GM18870 (cell line): ENCODE measurements around the gene TLK2.
"Not testable (repeated sequence)": the region's sequence is repeated elsewhere in the genome, so short reads cannot be mapped to it uniquely, and the experiment has no call there.

ENCODE experiments used
- ATAC-seq: cut with Tn5 transposase; IDR thresholded peaks from one replicate; pipeline ENCODE4 v1.9.1; 2021; ENCODE audit warnings: moderate library complexity; ENCODE audit not compliant: unreplicated experiment

The TLK2 gene

DNA sequence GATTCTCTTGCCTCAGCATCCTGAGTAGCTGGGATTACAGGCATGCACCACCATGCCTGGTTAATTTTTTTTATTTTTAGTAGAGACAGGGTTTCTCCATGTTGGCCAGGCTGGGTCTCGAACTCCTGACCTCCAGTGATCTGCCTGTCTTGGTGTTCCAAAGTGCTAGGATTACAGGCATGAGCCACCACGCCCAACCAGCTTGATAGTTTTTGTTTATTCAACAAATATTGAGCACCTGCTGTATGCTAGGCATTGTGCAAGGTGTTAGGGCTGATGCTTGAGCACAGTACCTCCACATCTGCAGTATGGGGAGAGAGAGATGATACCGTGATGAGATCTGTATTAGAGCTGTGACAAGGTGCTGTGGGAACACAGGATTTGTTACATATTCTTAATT is 3.9 kb downstream of the TLK2 start:
- ATAC-seq = not testable (repeated sequence)

DNA sequence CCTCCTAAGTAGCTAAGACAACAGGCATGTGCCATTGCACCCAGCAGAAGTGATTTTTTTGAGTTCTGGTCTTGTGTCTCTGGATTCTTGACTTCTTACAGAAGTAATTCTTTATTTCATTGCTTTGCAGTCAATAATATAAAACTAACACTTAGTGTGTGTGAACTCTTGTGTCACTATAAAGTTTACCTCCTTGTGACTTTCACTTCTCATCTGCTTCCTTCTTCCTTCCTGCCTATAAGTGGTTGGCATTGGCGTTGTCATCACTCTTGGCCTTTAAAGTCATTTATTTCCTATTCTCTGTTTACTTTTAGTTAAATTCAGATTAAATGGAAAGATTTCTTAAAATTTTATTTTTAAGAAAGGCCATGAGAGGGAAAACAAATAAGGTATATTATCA is 12.4 kb downstream of the TLK2 start:
- not testable (repeated sequence) for ATAC-seq

DNA sequence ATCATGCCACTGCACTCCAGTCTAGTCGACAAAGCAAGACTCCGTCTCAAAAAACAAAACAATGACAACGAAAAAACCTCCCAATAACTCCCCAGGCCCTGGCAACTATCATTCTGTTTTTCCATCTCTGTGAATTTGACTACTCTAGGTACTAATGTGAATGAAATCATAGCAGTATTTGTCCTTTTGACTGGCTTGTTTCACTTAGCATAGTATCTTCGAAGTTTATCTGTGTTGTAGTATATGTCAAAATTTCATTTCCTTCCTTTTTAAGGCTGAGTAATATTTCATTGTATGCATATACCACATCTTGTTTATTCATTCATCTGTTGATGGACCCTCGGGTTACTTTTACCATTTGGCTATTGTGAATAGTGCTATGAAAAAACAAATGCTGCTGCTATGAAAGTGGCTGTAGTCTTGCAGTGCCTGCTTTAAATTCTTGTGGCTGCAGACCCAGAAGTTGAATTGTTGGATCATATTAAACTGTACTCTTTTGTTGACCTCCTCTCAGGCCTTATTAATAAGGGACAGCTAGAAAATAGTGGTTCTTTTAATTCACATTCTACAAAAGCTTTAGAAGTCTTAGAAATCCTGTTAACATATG is 14.5 kb downstream of the TLK2 start:
- not testable (repeated sequence) for ATAC-seq

DNA sequence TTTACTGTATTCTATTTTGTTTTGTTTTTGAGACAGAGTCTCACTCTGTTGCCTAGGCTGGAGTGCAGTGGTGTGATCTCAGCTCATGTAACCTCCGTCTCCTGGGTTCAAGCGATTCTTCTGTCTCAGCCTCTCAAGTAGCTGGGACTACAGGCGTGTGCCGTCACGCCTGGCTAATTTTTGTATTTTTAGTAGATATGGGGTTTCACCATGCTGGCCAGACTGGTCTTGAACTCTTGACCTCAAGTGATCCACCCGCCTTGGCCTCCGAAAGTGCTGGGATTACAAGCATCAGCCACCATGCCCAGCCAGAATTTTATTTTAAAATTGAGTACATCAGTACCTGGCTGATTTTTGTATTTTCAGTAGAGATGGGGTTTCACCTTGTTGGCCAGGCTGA is 15.4 kb downstream of the TLK2 start:
- not testable (repeated sequence) for ATAC-seq

DNA sequence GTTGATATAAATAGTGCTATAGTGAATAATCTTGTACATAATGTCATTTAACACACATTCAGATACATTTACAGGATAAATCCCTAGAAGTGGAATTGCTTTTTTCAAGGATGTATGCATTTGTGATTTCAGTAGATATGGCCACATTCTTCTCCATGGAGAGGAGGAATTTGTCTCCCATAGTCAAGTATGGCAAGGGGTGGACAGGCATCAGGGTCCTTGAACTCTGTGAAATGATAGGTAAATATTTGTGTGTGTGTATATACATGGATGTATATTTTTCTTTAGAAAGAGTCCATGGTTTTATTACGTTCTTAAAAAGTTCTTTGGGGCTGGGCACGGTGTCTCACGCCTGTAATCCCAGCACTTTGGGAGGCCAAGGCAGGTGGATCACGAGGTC is 17.7 kb downstream of the TLK2 start:
- ATAC-seq = not testable (repeated sequence)

DNA sequence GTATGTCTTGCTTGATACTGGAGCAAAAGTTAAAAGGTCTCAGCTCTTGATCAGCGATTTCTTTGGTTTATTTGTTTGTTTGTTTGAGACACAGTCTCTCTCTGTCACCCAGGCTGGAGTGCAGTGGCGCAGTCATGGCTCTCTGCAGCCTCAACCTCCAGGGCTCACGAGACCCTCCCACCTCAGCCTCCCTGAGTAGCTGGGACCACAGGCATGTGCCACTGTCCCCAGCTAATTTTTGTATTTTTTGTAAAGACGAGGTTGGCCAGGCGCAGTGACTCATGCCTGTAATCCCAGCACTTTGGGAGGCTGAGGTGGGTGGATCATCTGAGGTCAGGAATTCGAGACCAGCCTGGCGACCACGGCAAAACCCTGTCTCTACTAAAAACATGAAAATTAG is 20.2 kb downstream of the TLK2 start:
- not testable (repeated sequence) for ATAC-seq

DNA sequence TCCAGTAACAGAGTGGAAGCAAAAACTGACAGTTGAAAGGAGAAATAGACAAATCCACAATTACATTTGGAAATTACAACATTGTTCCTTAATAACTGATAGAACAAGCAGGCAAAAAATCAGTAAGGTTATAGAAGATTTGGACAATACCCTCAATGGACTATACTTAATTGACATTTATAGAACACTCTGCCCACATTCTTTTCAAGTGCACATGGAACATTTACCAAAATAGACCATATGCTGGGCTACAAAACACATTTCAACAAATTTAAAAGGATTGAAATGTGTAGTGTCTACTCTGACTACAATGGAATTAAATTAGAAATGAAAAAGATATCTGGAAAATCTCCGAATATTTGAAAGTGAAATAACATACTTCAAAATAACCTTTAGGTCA is 21.8 kb downstream of the TLK2 start:
- ATAC-seq = not testable (repeated sequence)

DNA sequence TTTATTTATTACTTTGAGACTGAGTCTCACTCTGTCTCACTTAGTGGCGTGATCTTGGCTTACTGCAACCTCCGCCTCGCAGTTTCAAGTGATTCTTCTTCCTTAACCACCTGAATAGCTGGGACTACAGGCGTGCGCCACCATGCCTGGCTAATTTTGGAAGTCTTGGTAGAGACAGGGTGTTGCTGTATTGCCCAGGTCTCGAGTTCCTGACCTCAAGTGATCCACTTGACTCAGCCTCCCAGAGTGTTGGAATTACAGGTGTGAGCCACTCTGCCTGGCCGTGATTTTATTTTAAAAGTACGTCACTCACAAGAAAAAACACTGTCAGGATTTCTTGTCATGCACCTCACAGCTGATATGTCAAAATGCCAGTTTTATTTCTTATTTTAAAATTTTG is 26.2 kb downstream of the TLK2 start:
- ATAC-seq = not testable (repeated sequence)

DNA sequence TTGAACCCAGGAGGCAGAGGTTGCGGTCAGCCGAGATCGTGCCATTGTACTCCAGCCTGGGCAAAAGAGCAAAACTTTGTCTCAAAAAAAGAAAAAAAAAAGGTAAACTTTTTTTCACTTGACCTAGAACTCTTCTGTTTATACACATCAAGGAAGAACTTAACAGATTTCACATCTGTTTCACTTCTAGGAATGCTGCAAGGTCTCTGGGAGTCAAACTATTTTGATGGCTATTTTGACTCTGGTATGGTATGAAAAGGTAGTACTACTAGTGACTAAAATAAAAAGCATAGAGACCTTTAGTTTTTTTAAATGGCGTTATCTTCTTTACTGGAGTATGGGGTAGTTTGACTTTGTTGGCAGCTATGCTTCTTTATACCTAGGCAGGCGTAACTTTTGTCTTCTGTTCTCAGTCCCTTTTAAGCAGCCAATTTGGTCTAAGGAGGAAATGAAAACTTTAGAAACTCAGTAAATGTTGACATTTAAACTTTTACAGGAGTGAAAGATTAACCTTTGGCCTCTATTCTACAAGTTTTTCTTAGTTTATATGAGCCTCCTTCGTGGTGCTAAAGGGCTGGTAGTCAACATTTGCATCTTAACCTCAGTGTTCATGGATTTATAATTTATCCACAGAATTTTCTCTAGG is 28.7 kb downstream of the TLK2 start:
- ATAC-seq = peak; percentile 53

DNA sequence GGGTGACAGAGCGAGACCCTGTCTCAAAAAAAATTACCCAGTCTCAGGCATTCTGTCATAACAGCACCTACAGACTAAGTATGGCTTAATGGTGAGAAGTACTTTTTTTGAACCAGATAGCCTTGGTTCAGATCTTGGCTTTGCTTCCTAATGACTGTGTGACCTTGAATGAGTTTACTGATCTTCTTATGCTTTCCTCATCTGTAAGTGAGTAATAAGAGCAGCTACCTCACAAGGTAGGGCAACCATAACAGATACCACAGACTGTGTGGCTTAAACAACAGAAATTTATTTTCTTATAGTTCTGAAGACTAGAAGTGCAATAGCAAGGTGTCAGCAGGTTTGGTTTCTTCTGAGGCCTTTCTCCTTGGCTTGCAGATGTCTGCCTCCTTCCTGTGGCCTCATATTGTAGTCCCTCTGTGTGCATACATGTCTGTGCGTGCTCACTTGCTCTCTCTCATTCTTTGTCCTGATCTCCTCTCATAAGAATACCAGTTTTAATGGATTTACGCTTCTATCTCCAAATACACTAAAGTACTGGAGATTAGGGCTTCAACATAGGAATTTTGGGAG is 31.7 kb downstream of the TLK2 start:
- not testable (repeated sequence) for ATAC-seq

DNA sequence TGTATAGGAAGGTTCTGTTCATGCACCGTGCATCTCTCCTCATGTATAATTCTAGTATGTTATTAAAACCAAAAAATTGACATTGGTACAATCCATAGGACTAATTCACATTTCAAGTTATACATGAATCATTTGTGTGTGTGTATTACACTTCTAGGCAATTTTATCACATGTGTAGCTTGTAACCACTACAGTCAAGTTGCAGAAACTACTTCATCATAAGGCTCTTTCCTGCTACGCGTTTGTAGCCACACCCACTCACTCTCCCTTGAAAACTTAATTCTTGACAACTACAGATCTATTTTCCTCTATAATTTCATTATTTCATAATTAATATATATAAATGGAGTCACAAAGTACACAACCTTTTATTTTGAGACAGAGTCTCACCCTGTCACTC is 32.4 kb downstream of the TLK2 start:
- ATAC-seq = not testable (repeated sequence)

DNA sequence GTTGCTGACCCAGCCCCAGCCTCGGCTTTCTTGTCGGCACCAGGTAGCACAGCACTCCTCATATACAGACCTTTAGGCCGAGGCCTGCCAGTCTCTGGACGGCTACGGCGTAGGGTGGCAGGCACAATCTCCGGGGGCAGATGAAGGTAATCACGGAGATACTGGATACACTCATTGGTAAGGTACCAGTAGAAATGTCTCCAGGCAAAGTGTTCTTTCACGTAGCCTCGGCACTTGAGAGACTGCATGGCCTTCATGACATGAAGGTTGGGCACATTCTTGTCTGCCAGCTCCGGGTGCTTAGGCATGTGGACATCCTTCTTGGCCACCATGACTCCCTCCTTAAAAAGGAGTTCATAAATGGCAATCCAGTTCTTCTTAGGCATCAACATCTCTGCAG is 37.8 kb downstream of the TLK2 start:
- ATAC-seq = not testable (repeated sequence)

DNA sequence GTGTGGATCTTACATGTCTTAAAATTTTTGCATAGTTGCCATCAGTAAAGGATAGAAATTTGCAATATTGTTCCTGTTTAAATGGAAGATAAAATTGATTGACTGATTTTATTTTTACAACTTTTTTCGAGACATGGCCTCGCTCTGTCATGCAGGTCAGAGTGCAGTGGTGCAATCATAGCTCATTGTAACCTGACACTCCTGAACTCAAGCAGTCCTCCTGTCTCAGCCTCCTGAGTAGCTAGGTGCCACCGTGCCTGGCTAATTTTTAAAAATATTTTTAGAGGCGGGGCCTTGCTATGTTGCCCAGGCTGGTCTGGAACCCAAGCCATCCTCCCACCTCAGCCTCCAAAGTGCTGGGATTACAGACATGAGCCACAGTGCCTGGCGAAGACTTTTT is 42.7 kb downstream of the TLK2 start:
- not testable (repeated sequence) for ATAC-seq

DNA sequence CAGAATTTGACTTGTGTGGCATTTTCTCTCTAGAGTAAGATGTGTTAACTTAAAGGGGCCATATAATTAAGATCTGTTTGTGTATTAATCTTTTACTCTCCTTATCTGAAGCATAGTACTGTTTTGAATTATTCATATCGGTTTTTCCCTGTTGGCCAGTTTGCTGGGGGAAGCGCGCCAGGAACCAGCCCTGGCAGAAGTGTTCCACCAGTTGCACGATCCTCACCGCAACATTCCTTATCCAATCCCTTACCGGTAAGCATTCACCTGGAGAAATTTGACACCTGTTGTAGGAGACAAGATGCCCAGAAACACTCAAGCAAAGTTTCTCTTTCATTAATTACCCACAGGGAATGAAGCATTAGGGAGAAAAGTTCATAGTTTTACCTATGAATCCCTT is 45.5 kb downstream of the TLK2 start:
- not testable (repeated sequence) for ATAC-seq

DNA sequence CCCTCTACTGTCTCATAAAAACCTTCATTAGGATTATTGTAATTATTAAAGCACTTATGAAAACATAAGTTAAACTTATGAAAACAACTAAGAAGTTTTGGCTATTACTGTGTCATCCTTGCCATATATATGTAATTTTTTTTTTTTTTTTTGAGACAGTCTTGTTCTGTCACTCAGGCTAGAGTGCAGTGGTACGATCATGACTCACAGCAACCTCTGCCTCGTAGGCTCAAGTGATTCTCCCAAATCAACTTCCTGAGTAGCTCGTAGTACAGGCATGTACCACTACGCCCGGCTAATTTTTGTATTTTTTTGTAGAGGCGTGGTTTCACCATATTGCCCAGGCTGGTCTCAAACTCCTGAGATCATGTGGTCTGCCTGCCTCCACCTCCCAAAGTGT is 46.7 kb downstream of the TLK2 start:
- not testable (repeated sequence) for ATAC-seq

DNA sequence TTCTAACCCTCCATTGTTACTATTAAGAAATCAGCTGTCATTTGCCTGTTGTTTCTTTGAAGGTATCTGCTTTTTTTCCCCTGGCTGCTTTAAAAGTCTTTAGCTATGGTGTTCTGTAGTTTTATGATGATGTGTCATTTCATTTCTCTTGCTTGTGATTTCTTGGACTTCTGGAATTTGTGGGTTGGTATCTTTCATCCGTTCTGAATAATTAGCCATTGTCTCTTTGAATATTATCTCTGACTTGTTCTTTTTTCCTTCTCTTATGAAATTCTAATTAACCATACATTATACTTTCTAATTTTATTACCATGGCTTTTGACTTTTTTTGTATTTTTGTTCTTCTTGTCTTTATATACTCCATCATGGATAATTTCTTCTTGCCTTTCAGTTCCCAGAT is 52.3 kb downstream of the TLK2 start:
- not testable (repeated sequence) for ATAC-seq

DNA sequence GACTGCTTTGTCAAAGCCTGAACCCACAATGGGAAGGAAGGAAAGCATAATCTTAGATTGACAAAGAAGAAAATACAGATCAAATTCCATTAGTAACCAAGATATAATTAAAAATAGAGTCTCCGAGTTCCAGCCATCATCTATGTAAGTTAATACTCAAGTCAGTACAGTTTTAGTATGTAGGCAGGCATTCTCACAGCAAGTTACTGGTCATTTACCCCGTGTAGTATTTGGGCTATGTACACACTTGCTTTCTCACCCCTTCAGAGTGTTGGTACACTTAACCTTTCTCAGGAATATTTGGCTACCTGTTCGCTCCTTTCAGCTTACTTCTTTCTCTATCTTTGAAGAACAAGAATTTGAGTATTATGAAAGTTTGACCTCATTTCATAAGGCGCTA is 57.9 kb downstream of the TLK2 start:
- not testable (repeated sequence) for ATAC-seq

DNA sequence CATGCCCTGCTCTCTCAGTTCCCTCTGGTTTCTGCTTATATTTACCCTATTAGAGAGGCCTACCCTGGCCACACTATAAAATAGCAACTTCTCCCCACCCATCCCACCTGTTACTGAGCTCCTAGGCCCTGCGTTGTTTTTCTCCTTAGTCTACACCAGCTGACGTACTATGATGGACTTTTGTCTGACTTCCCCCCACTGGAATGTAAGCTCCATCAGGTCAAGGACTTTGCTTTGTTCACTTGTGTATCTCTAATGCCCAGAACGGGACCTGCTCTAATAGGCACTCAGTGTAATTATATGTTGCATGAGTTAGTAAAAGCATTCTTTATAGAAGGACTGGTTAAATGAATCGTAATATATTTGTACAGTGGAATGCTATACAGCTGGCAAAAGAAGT is 62.4 kb downstream of the TLK2 start:
- ATAC-seq = not testable (repeated sequence)

DNA sequence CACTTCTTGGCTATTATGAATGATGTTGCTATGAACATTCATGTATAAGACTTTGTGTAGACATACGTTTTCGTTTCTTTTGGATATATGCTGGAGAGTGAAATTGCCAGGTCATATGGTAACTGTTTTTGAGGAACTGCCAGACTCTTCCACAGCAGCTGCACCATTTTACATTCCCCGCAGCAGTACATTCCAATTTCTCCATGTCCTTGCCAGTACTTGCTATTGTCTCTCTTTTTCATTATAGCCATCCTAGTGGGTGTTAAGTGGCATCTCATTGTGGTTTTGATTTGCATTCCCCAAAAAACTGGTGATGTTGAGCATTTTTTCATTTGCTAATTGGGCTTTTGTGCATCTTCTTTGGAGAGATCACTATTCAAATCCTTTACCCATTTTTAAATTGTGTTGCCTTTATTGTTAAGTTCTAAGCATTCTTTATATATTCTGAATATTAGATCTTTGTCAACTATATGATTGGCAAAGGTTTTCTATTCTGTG is 64.7 kb downstream of the TLK2 start:
- ATAC-seq = not testable (repeated sequence)

DNA sequence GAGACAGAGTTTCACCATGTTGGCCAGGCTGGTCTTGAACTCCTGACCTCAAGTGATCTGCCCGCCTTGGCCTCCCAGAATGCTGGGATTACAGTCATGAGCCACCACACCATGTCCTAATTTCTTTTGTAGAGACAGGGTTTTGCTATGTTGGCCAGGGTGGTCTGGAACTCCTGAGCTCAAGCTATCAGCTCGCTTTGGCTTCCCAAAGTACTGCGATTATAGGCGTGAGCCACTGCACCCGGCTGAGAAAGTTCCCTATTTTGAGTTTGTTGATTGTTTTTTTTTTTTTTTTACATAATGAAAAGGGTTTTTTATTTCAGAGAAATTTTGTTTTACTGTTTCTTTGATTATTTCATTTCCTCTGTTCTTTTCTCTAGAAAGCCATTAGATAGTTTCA is 67.4 kb downstream of the TLK2 start:
- not testable (repeated sequence) for ATAC-seq

DNA sequence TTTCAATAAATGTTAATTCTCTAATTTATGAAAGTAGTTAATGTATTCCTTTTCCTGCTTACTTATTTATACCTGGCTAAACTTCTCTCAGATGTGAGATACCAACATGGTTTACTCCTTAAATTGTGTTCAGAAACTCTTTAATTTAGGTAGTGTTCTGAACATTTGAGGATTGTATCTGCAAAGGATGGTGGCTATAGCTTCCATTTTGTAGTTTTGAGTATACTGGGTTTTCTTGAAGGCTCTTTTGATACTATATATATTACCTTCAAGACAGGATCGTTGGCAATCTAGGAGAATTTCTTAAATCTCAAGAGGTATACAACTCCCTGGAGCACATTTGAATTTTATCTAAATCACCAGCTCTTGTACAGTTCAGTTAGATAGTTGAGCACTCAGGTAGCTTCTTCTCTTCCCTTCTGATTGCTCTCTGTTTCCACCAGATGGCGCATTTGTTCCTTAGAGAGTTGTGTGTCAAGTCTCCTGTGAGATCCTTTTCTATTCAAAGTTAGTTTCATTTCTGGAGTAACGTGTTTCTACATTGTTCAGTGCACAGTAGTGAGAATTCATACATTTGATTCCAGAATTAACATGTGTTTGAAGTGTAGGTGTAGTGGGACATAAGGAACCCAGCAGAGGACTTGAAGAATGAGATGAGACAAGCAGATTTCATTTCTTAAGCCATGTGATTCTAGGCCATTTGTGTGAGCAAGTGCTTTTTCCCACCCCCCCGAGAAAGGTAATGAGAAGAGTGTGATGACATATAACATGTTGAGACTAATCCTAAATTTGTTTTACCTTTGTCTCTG is 74.4 kb downstream of the TLK2 start:
- peak; percentile 77 for ATAC-seq
